ENCODE measurements around the gene ARMCX5.

The ARMCX5 gene

GRCh38 chrX:102651242-102652011, 52.1 kb downstream of the ARMCX5 start, which contains the start of gene GPRASP1:
Gene GPRASP1 (plus strand): TSS chrX:102651483. CDS start chrX:102653914, 2,431 bp downstream.
- H3K4me3 ChIP-seq (ENCODE audit: low read depth, low read length): no peak within 1 kb of the TSS
- DNase-seq (ENCODE audit: low read depth): no peak
- no peak for TF ChIP-seq CTCF (IDR thresholded peaks at IDR 0.05; ENCODE audit: control insufficient read depth, extremely low read depth, insufficient read depth)

GRCh38 chrX:102652031-102652688, 52.8 kb downstream of the ARMCX5 start:
- no peak overlapping the region for H3K4me3 ChIP-seq (ENCODE audit: low read depth, low read length)
- TF ChIP-seq CTCF (IDR thresholded peaks at IDR 0.05; ENCODE audit: control insufficient read depth, extremely low read depth, insufficient read depth): no peak
- DNase-seq (ENCODE audit: low read depth): no peak
